ENCODE data around the gene SYT2.

The SYT2 gene

GRCh38 chr1:202597090-202597761 lies 113.0 kb downstream of the SYT2 start:
- TF ChIP-seq EZH2 (IDR thresholded peaks at IDR 0.05; ENCODE audit: borderline replicate concordance, low read depth, low read length, severe bottlenecking) (no peak), CTCF (IDR thresholded peaks at IDR 0.05; ENCODE audit: borderline replicate concordance, extremely low read depth, low read length, poor library complexity, severe bottlenecking) (no peak)

GRCh38 chr1:202596638-202597037 lies 113.6 kb downstream of the SYT2 start:
- H3K79me2 ChIP-seq (ENCODE audit: insufficient read depth, low read length): no peaks in the 10 kb centered on the region
- no peak overlapping the region for H3K9ac ChIP-seq (ENCODE audit: low read depth, low read length)
- H3K36me3 ChIP-seq (ENCODE audit: insufficient read depth, low read length): no peaks in the 10 kb centered on the region
- no peak overlapping the region for H3K4me2 ChIP-seq (ENCODE audit: insufficient read depth, low read length)
- no peaks in the 10 kb centered on the region for H3K4me1 ChIP-seq (ENCODE audit: insufficient read depth, low read length)
- no peaks in the 10 kb centered on the region for H3K9me3 ChIP-seq (ENCODE audit: insufficient read depth, low read length, severe bottlenecking)
- no peaks in the 10 kb centered on the region for H3K27me3 ChIP-seq (ENCODE audit: insufficient read depth, low read length, poor library complexity)
- H4K20me1 ChIP-seq (ENCODE audit: insufficient read depth, low read length): no peaks in the 10 kb centered on the region
- ATAC-seq (ENCODE audit: insufficient read depth, low read depth) (no peak), DNase-seq (no peak)
- no peak overlapping the region for H2AFZ ChIP-seq (ENCODE audit: low read depth, low read length)
- H3K4me3 ChIP-seq (ENCODE audit: low read depth in 1 of 2, low read length in 2 of 2): no peak overlapping the region
- H3K27ac ChIP-seq (ENCODE audit: low read length): no peak overlapping the region
- TF ChIP-seq EZH2 (IDR thresholded peaks at IDR 0.05; ENCODE audit: borderline replicate concordance, low read depth, low read length, severe bottlenecking): no peak
- no peak for TF ChIP-seq CTCF (IDR thresholded peaks at IDR 0.05; ENCODE audit: borderline replicate concordance, extremely low read depth, low read length, poor library complexity, severe bottlenecking)

More at GRCh38 chr1:202597090-202597761, 113.0 kb downstream of the SYT2 start:
- Histone ChIP-seq H3K4me1 (ENCODE audit: insufficient read depth, low read length) (no peaks in the 10 kb centered on the region), H3K9me3 (ENCODE audit: insufficient read depth, low read length, severe bottlenecking) (no peaks in the 10 kb centered on the region), H2AFZ (ENCODE audit: low read depth, low read length) (no peak overlapping the region), H3K4me3 (ENCODE audit: low read depth in 1 of 2, low read length in 2 of 2) (no peak overlapping the region), H3K4me2 (ENCODE audit: insufficient read depth, low read length) (no peak overlapping the region), H3K9ac (ENCODE audit: low read depth, low read length) (no peak overlapping the region), H3K27me3 (ENCODE audit: insufficient read depth, low read length, poor library complexity) (no peaks in the 10 kb centered on the region), H3K79me2 (ENCODE audit: insufficient read depth, low read length) (no peaks in the 10 kb centered on the region), H3K27ac (ENCODE audit: low read length) (no peak overlapping the region), H3K36me3 (ENCODE audit: insufficient read depth, low read length) (no peaks in the 10 kb centered on the region), H4K20me1 (ENCODE audit: insufficient read depth, low read length) (no peaks in the 10 kb centered on the region)
- DNase-seq (no peak), ATAC-seq (ENCODE audit: insufficient read depth, low read depth) (no peak)

- Histone ChIP-seq H3K4me1 (ENCODE audit: insufficient read depth, low read length) (no peaks in the 10 kb centered on the region), H2AFZ (ENCODE audit: low read depth, low read length) (no peak overlapping the region), H3K4me2 (ENCODE audit: insufficient read depth, low read length) (no peak overlapping the region), H3K27ac (ENCODE audit: low read length) (no peak overlapping the region), H3K4me3 (ENCODE audit: low read depth in 1 of 2, low read length in 2 of 2) (no peak overlapping the region), H3K36me3 (ENCODE audit: insufficient read depth, low read length) (no peaks in the 10 kb centered on the region), H3K9ac (ENCODE audit: low read depth, low read length) (no peak overlapping the region), H3K9me3 (ENCODE audit: insufficient read depth, low read length, severe bottlenecking) (no peaks in the 10 kb centered on the region), H3K27me3 (ENCODE audit: insufficient read depth, low read length, poor library complexity) (no peaks in the 10 kb centered on the region), H3K79me2 (ENCODE audit: insufficient read depth, low read length) (no peaks in the 10 kb centered on the region), H4K20me1 (ENCODE audit: insufficient read depth, low read length) (no peaks in the 10 kb centered on the region)
- ATAC-seq (ENCODE audit: insufficient read depth, low read depth): no peak
- DNase-seq: no peak
- TF ChIP-seq EZH2 (IDR thresholded peaks at IDR 0.05; ENCODE audit: borderline replicate concordance, low read depth, low read length, severe bottlenecking) (no peak), CTCF (IDR thresholded peaks at IDR 0.05; ENCODE audit: borderline replicate concordance, extremely low read depth, low read length, poor library complexity, severe bottlenecking) (no peak)
Observed at GRCh38 chr1:202593845-202594244, 116.4 kb downstream of the SYT2 start.

Data from DND-41 (cell line).